ENCODE results near the gene C20orf144.

DNA sequence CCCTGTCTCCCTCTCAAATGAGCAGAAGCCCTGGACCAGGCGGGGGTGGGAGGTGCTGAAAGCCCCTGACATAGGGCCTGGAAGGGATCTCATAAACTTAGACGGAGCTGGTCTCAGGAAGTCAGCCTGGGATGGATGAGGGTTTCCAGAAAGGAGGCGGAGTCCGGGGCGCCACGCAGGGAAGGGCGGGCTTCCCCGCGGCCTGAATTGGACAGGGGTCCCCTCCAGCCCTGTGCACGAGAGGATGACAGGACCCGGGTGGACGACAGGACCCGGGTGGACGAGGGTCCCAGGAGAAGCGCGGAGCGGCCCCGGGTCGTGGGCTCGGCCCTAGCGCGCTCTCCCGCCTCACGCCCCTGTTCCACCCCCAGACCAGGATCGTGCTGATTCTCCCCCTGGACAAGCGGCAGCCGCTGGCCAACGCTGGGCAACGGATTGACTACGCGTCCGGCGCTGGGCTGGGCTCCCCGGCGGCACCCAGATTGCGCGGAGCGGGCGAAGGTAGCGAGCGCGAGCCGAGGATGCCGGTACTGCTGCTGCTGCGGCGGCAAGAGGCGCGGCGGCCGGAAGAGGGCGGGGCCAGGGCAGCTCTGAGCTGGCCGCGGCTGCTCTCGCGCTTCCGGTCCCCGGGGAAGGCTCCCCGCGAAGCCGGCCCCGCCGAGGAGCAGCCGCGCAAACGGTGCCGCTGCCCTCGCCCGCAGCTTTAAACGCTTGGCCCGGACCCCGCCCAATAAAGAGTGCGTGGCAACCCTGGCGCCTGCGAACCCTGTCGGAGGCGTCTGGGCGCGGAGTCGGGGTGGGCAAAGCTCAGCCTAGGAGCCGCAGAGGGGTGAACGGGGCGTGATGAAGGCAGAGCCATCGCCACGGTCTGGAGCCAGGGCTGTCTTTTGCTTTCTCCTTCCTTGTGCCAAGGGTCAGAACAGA is 1.3 kb downstream of the C20orf144 start:
- TF ChIP-seq JUND (IDR thresholded peaks at IDR 0.05): no peak
- TF ChIP-seq, protein P1, sequence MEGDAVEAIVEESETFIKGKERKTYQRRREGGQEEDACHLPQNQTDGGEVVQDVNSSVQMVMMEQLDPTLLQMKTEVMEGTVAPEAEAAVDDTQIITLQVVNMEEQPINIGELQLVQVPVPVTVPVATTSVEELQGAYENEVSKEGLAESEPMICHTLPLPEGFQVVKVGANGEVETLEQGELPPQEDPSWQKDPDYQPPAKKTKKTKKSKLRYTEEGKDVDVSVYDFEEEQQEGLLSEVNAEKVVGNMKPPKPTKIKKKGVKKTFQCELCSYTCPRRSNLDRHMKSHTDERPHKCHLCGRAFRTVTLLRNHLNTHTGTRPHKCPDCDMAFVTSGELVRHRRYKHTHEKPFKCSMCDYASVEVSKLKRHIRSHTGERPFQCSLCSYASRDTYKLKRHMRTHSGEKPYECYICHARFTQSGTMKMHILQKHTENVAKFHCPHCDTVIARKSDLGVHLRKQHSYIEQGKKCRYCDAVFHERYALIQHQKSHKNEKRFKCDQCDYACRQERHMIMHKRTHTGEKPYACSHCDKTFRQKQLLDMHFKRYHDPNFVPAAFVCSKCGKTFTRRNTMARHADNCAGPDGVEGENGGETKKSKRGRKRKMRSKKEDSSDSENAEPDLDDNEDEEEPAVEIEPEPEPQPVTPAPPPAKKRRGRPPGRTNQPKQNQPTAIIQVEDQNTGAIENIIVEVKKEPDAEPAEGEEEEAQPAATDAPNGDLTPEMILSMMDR (IDR thresholded peaks at IDR 0.05; ENCODE audit: low read depth, low read length, missing input control): no peak
- TF ChIP-seq YY1 (IDR thresholded peaks at IDR 0.05): no peak
- TF ChIP-seq RAD21 (IDR thresholded peaks at IDR 0.05): no peak
- TF ChIP-seq, protein P2, sequence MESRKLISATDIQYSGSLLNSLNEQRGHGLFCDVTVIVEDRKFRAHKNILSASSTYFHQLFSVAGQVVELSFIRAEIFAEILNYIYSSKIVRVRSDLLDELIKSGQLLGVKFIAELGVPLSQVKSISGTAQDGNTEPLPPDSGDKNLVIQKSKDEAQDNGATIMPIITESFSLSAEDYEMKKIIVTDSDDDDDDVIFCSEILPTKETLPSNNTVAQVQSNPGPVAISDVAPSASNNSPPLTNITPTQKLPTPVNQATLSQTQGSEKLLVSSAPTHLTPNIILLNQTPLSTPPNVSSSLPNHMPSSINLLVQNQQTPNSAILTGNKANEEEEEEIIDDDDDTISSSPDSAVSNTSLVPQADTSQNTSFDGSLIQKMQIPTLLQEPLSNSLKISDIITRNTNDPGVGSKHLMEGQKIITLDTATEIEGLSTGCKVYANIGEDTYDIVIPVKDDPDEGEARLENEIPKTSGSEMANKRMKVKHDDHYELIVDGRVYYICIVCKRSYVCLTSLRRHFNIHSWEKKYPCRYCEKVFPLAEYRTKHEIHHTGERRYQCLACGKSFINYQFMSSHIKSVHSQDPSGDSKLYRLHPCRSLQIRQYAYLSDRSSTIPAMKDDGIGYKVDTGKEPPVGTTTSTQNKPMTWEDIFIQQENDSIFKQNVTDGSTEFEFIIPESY (IDR thresholded peaks at IDR 0.05): no peak
- no peak for TF ChIP-seq HNF4G (IDR thresholded peaks at IDR 0.05)
- TF ChIP-seq GABPA (IDR thresholded peaks at IDR 0.05 in 1 of 2, conservative IDR thresholded peaks at IDR 0.05 in 1 of 2): peak; percentile 63 to 86
